IgD-negative memory B cell (primary cell): Measurements from ENCODE around the gene ALKBH8. TPM values are rescaled to one million over a fixed set of nuclear protein-coding genes. Genes with fewer than 3 reads are reported as not detected.
A peak's percentile ranks its signal among the peaks of the same experiment; 100 is the strongest.

Experiments
- H3K27ac Mint-ChIP-seq, 3 donors: one replicate each; pipeline ENCODE4 v1.8.0; 2020 to 2022; ENCODE audit warnings: mild to moderate bottlenecking in 3 of 3, mixed read lengths in 3 of 3, moderate library complexity in 1 of 3
- H3K27me3 Mint-ChIP-seq: one replicate; pipeline ENCODE4 v1.8.0; 2021; ENCODE audit warnings: mixed read lengths
- H3K36me3 Mint-ChIP-seq: one replicate; pipeline ENCODE4 v1.8.0; 2020; ENCODE audit warnings: mild to moderate bottlenecking, mixed read lengths
- H3K4me1 Mint-ChIP-seq, 3 donors: one replicate each; pipeline ENCODE4 v1.8.0; 2020 to 2022; ENCODE audit warnings: mixed read lengths in 3 of 3, mild to moderate bottlenecking in 1 of 3
- H3K4me3 Mint-ChIP-seq, 4 donors: one replicate each; pipeline ENCODE4 v1.8.0; 2020 to 2022; ENCODE audit warnings: mild to moderate bottlenecking in 4 of 4, mixed read lengths in 4 of 4, moderate library complexity in 3 of 4
- H3K9me3 Mint-ChIP-seq, 3 donors: one replicate each; pipeline ENCODE4 v1.8.0; 2020 to 2021; ENCODE audit warnings: mixed read lengths in 3 of 3, mild to moderate bottlenecking in 1 of 3
- polyA plus RNA-seq: library from polyadenylated mRNA; unstranded; fragments of 300-500 nt; fragmentation: Illumina TruSeq; gene quantifications from one replicate; pipeline ENCODE4 v1.2.3, GENCODE V29; 2021

The ALKBH8 gene
- polyA plus RNA-seq, 1 donor from 2014 or later, result 11.5 TPM

GRCh38 chr11:107457205-107457557 lies 108.4 kb downstream of the ALKBH8 start:
- peak overlapping the region; percentile 93 to 97 (median 95) for H3K27ac Mint-ChIP-seq
- peak overlapping the region; percentile 87 to 99 (median 95) for H3K4me3 Mint-ChIP-seq
- H3K27me3 Mint-ChIP-seq, result no peaks in the 10 kb centered on the region
- no peaks in the 10 kb centered on the region for H3K9me3 Mint-ChIP-seq
- peaks cover 13 to 29% (median 17%) of the 10 kb centered on the region in 3 donors for H3K4me1 Mint-ChIP-seq
- H3K36me3 Mint-ChIP-seq, result no peaks in the 10 kb centered on the region

- Mint-ChIP-seq H3K9me3 (no peaks in the 10 kb centered on the region), H3K27me3 (no peaks in the 10 kb centered on the region), H3K27ac (no peak overlapping the region), H3K4me3 (no peak overlapping the region), H3K36me3 (peaks cover 5% of the 10 kb centered on the region), H3K4me1 (peaks cover 17 to 29% (median 22%) of the 10 kb centered on the region in 3 donors)
These were observed 111.8 kb downstream of the ALKBH8 start for GRCh38 chr11:107453594-107454286.

Other genes with a start within 250 kb of the ALKBH8 start
- gene CWF19L2, start 107.9 kb downstream of the ALKBH8 start, polyA plus RNA-seq, result 9.5 TPM
- not detected for gene ELMOD1, start 25.4 kb upstream of the ALKBH8 start, polyA plus RNA-seq
- not detected for gene SLN, start 146.3 kb upstream of the ALKBH8 start, polyA plus RNA-seq